ENCODE measurements around the gene NCAPH2.

- TF ChIP-seq, protein P1, sequence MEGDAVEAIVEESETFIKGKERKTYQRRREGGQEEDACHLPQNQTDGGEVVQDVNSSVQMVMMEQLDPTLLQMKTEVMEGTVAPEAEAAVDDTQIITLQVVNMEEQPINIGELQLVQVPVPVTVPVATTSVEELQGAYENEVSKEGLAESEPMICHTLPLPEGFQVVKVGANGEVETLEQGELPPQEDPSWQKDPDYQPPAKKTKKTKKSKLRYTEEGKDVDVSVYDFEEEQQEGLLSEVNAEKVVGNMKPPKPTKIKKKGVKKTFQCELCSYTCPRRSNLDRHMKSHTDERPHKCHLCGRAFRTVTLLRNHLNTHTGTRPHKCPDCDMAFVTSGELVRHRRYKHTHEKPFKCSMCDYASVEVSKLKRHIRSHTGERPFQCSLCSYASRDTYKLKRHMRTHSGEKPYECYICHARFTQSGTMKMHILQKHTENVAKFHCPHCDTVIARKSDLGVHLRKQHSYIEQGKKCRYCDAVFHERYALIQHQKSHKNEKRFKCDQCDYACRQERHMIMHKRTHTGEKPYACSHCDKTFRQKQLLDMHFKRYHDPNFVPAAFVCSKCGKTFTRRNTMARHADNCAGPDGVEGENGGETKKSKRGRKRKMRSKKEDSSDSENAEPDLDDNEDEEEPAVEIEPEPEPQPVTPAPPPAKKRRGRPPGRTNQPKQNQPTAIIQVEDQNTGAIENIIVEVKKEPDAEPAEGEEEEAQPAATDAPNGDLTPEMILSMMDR (IDR thresholded peaks at IDR 0.05; ENCODE audit: low read depth, low read length, poor library complexity, severe bottlenecking), result no peak
- no peak for TF ChIP-seq EZH2phosphoT487 (IDR thresholded peaks at IDR 0.05; ENCODE audit: borderline replicate concordance, low read length)
Measured at GRCh38 chr22:50488886-50489285, 19.1 kb upstream of the NCAPH2 start.
